ENCODE data around the gene MCTP1.

DNA sequence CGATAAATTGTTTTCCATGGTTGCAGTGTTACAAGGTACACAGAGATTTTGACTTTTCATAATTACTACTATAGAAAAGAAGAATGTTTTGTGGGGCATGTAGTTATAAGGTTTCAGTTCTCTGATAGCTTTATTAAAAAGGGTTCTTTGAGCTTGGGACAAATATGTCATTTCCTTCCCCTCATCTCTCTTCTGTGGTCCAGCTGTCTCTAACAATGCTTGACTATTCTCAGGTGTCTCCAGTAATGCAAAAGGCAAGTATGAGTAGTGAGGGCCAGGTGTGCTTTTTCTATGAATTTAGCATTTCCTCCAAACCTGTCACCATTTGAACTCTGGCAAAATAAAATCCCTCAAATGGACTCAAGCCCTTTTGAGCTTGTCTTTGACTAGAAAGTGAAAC lies 582.2 kb downstream of the MCTP1 start:
- TF ChIP-seq, protein P1, sequence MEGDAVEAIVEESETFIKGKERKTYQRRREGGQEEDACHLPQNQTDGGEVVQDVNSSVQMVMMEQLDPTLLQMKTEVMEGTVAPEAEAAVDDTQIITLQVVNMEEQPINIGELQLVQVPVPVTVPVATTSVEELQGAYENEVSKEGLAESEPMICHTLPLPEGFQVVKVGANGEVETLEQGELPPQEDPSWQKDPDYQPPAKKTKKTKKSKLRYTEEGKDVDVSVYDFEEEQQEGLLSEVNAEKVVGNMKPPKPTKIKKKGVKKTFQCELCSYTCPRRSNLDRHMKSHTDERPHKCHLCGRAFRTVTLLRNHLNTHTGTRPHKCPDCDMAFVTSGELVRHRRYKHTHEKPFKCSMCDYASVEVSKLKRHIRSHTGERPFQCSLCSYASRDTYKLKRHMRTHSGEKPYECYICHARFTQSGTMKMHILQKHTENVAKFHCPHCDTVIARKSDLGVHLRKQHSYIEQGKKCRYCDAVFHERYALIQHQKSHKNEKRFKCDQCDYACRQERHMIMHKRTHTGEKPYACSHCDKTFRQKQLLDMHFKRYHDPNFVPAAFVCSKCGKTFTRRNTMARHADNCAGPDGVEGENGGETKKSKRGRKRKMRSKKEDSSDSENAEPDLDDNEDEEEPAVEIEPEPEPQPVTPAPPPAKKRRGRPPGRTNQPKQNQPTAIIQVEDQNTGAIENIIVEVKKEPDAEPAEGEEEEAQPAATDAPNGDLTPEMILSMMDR (optimal IDR thresholded peaks at IDR 0.05 in 1 of 3, IDR thresholded peaks at IDR 0.05 in 1 of 3, conservative IDR thresholded peaks at IDR 0.05 in 1 of 3; ENCODE audit: extremely low read depth in 1 of 3, insufficient read depth in 2 of 3, low read length in 3 of 3) = no peak
- TF ChIP-seq EZH2 (IDR thresholded peaks at IDR 0.05; ENCODE audit: low read length) = no peak
